ENCODE results near the gene LRBA.
"Not testable (repeated sequence)": the region's sequence is repeated elsewhere in the genome, so short reads cannot be mapped to it uniquely, and the experiment has no call there.

Gene LRBA

GRCh38 chr4:150658258-150658657, 356.8 kb downstream of the LRBA start:
- not testable (repeated sequence) for DNase-seq

- peak; percentile 7 to 28 for DNase-seq
These were observed 358.2 kb downstream of the LRBA start for GRCh38 chr4:150656891-150657290.

GRCh38 chr4:150650751-150651150, 364.3 kb downstream of the LRBA start:
- DNase-seq = no peak

DNA sequence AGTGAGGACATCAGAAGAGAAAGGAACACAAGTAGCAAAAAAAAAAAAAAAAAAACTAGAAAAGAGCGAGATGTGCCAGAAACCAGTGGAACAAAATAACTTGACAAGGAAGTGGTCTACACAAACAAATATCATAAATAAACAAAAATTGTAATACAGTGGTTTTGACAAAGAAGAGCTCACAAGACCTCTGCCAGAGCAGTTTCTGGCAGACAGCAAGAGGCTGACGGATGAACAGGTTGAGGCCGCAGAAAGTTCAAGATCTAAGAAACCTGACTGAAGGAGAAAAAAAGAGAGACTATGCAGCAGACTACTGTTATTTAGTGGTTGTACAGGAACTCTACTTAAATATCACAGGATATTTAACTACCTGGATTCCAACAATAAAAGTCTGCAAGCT, 367.0 kb downstream of the LRBA start:
- no peak for DNase-seq

DNA sequence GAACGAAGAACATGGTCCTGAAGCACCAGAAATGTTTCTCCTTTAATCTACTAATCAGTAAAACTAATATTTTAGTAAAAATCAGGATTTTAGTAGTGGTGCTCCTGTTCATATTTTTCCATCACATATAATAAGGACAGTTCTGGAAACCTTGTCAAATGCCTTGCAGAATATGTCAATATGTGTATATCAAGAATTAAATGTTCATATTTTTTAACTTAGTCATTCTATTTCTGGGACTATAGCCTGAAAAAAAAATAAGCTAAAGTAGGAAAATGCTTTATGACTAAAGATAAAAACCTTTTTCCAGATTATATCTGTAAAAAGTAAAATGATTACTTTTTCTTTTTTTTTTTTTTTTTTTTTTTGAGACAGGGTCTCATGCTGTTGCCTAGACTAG, 368.1 kb downstream of the LRBA start:
- DNase-seq = no peak

DNA sequence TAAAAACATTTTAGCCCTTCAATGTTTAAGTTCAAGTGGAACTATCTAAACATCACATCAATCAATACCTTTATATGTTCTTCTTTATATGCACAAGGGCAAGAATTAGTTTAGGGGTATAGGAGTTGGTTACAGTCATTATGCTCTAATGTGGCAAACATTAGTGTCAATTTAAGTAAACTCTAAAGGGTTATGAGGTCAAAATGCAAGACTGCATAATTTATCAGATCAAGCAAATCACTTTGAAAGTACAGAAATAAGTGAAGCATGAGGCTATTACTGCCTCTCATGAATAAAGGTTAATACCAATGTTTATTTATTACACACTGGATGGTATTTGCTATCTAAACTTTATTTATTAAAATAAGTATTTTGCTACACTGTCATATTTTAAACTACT, 373.5 kb downstream of the LRBA start:
- DNase-seq = no peak

GRCh38 chr4:150632639-150633038, 382.4 kb downstream of the LRBA start:
- no peak for DNase-seq

DNA sequence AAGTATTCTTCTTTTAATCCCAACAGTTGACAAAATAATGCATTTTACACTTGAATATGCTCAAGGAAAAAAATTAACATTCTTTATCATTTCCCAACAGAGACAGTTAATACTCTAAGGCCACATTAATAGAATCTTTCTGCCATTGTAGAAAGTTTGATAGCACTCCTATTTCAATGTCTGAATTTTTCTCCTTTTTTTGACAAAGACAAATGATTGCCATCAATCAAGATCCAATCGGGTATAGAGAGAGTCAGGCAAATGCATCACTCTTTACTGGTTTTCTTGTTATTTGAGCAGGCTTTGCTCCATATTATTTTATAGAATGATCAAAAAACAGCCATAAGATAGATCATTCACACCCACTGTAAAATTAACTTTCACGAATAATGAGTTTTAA, 387.0 kb downstream of the LRBA start:
- no peak for DNase-seq

DNA sequence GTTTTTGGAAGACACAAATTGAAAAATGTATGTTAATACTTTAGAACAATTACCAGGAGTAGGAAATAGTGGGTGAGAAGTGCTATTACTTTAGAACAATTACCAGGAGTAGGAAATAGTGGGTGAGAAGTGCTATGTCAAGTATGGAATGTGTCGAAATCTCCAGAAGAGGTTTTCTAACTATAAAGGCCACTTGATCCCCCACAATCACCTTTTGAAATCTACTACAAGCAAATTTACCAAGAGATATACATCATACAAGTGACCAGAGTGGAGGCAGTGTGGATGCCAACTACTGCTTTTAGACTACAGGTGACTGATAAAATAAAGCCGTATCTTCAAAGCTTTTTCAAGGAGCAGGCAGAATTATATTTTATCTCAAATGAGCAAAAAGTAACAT, 390.1 kb downstream of the LRBA start:
- no peak for DNase-seq

GRCh38 chr4:150624055-150624454, 391.0 kb downstream of the LRBA start:
- DNase-seq = no peak

DNA sequence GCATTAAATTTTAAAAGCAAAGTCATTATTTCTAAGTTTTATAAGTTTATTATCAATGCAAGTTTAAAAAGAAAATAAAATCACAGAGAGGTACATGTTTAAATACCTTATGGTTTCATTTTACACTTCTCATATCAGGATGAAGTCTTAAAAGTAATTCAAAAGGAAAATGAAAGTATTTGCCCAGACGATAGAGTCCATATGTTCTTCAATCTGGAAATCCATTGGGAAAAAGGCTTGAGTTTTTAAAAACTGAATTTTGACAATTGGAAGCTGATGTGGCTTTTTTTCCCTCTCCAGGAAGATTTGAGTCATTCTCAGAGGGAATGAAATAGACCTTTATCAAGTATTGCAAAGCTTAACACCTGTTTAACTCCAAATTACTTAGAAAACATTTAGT, 396.0 kb downstream of the LRBA start:
- DNase-seq = no peak

DNA sequence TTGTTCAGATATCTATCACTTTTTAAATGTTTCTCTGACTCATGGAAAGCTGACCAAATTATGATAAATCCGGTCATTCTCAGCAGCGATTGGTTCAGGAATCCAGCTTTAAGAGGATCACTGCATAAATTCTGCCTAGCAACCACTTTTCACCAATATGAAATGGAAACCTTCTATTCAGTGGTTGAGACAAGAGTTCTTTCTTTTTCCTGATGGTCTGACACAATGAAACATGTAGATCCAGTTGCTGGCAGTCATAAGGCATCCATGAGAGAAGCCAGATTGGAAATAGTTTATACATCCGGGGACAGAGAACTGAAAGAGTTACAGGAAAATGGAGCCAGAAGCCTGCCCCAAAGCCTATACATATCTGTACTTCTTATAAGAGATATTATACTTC, 406.0 kb downstream of the LRBA start:
- DNase-seq = no peak

GRCh38 chr4:150600812-150601445, 414.2 kb downstream of the LRBA start:
- no peak for DNase-seq

- no peak for DNase-seq
These were observed 415.5 kb downstream of the LRBA start for GRCh38 chr4:150599547-150599946.

DNA sequence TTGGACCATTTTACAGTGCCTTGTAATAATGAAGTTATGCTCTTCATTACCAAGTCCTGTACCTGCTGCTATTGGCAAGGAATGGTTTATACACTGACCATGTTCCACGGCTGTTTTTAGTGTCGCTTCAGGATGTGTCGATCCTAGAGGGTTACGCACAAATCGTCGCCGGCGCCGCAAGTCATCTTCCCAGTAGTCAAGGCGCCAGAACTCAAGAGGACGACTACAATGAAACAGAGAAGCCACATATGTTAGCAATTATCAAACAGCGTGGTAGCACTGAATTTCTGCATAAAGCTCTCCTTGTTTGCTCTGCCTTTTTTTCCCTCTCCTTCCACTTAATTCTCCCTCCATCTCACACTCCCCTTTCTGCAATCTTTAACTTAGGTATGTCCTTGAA, 416.2 kb downstream of the LRBA start:
- DNase-seq = no peak

- DNase-seq = peak in 1 of 2 experiments; percentile 13
These were observed 421.1 kb downstream of the LRBA start for GRCh38 chr4:150593996-150594395.

GRCh38 chr4:150591904-150592303, 423.2 kb downstream of the LRBA start:
- peak in 1 of 2 experiments; percentile 51 for DNase-seq

GRCh38 chr4:150591406-150591805, 423.7 kb downstream of the LRBA start:
- peak; percentile 13 to 49 for DNase-seq

GRCh38 chr4:150590631-150591030, 424.5 kb downstream of the LRBA start:
- DNase-seq = no peak

DNA sequence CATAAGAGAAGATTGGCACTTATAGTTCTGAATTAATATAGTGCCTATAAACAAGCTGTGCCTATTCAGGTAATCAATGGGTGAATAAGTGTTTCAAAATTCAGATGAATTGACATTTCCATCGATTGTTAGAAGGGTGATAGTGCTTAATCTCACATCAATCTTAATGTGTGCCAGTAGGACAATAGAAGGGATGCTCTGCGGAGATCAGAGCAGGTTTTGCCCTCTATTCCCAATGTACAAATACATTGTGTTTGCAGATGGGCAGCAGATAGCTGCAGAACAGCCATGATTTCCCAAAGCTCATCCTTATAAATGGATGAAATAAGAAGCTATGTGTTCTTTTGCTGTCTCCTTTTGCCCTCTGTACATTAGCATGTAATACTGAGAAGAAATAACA, 425.9 kb downstream of the LRBA start:
- no peak for DNase-seq

DNA sequence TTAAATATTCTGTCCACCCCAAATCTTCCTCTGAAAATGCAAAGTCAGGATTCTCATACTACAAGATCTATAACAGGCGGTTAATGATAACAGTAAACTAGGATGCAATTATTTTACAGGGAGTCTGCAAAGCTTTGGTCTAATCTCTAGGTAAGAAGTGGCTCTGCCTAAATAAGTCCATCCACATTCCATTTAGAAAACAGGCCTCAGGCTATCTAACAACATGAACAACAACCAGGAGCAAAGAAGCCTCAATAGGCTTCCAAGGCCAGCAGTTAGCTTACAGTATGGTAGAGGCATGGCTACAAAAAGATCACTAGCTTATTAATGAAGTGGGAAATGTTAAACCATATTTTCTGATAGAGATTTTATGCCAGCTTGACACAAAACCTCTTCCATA, 426.8 kb downstream of the LRBA start:
- no peak for DNase-seq

- DNase-seq = no peak
These were observed 428.8 kb downstream of the LRBA start for GRCh38 chr4:150586162-150586810.

DNA sequence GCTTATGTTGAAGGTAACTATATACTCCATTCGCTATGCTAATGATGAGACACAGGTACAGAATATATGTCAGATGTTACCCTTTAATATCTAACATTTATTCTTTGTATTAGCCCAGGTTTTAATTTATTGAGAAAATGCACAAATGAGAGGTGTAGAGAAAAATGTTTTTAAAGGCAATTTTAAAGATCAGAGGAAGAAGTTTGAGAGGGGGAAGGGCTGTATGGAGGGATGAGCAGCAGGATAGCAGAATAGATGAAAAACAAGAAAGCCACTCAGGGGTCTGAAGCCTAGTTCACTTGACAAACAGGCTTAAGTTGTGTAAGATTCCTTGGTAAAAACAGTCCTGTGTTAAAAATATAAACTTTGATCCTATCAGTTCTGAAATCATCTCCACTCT, 429.5 kb downstream of the LRBA start:
- DNase-seq = no peak

- no peak for DNase-seq
These were observed 430.8 kb downstream of the LRBA start for GRCh38 chr4:150584111-150584915.

Measured in NCI-H526 (cell line).